OCI-LY1 (cell line): ENCODE measurements around the gene TTC21A.

ENCODE experiments used
- H2AFZ ChIP-seq: fragments of 200-600 bp; sonication (generic), shearing (Covaris generic); 2 replicates; pipeline ENCODE4 v1.6.0; 2014; ENCODE audit warnings: antibody characterized with exemption, mild to moderate bottlenecking, low read length
- H3F3A ChIP-seq: fragments of 200-600 bp; sonication (generic), shearing (Covaris generic); 2 replicates; pipeline ENCODE4 v1.6.0; 2014; ENCODE audit warnings: mild to moderate bottlenecking, antibody characterized with exemption, low read length, moderate library complexity; ENCODE audit not compliant: insufficient read depth
- H3K27ac ChIP-seq: fragments of 200-600 bp; sonication (generic); 2 replicates; pipeline ENCODE4 v1.5.1; 2014; ENCODE audit warnings: low read length, mixed run types, mild to moderate bottlenecking, low read depth; ENCODE audit not compliant: poor library complexity, severe bottlenecking
- H3K27me3 ChIP-seq: fragments of 200-600 bp; sonication (generic); 2 replicates; pipeline ENCODE4 v1.6.0; 2014; ENCODE audit warnings: antibody characterized with exemption, mild to moderate bottlenecking, low read length, moderate library complexity; ENCODE audit not compliant: insufficient read depth
- H3K36me3 ChIP-seq: fragments of 200-600 bp; sonication (generic); 2 replicates; pipeline ENCODE4 v1.6.1; 2014; ENCODE audit warnings: mild to moderate bottlenecking, antibody characterized with exemption, low read length, moderate library complexity, mixed read lengths; ENCODE audit not compliant: insufficient read depth
- H3K4me1 ChIP-seq: fragments of 200-600 bp; sonication (generic); 2 replicates; pipeline ENCODE4 v1.5.1; 2014; ENCODE audit warnings: mild to moderate bottlenecking, low read length, moderate library complexity; ENCODE audit not compliant: insufficient read depth, severe bottlenecking
- H3K4me2 ChIP-seq: fragments of 200-600 bp; sonication (generic), shearing (Covaris generic); 2 replicates; pipeline ENCODE4 v1.6.1; 2014; ENCODE audit warnings: low read length
- H3K4me3 ChIP-seq: fragments of 200-600 bp; sonication (generic); 2 replicates; pipeline ENCODE4 v1.5.1; 2014; ENCODE audit warnings: low read length, low read depth, mild to moderate bottlenecking, mixed read lengths; ENCODE audit not compliant: poor library complexity, severe bottlenecking
- H3K79me2 ChIP-seq: fragments of 200-600 bp; shearing (Covaris generic); 2 replicates; pipeline ENCODE4 v1.6.1; 2016; ENCODE audit warnings: mixed run types, low read length, mixed read lengths; ENCODE audit not compliant: insufficient read depth
- H3K9ac ChIP-seq: fragments of 200-600 bp; sonication (generic), shearing (Covaris generic); 2 replicates; pipeline ENCODE4 v1.6.1; 2014; ENCODE audit warnings: mild to moderate bottlenecking, low read length, mixed read lengths
- H3K9me2 ChIP-seq: fragments of 200-600 bp; sonication (generic), shearing (Covaris generic); 2 replicates; pipeline ENCODE4 v1.6.1; 2014; ENCODE audit warnings: low read depth, mild to moderate bottlenecking, low read length, mixed read lengths
- H3K9me3 ChIP-seq: fragments of 200-600 bp; shearing (Covaris generic); 2 replicates; pipeline ENCODE4 v1.6.1; 2014; ENCODE audit warnings: low read length, mixed read lengths
- H4K20me1 ChIP-seq: fragments of 200-600 bp; sonication (generic), shearing (Covaris generic); 2 replicates; pipeline ENCODE4 v1.6.0; 2016; ENCODE audit warnings: mild to moderate bottlenecking, low read length; ENCODE audit not compliant: insufficient read depth
- CTCF ChIP-seq: fragments of 200-600 bp; sonication (generic), shearing (Covaris generic); IDR thresholded peaks from 2 replicates; pipeline ENCODE4 v1.5.1; 2017; ENCODE audit warnings: mild to moderate bottlenecking, antibody characterized with exemption, low read length, moderate library complexity, mixed read lengths
- EZH2 ChIP-seq: fragments of 200-600 bp; sonication (generic), shearing (Covaris generic); IDR thresholded peaks from 2 replicates; pipeline ENCODE4 v1.8.0; 2017; ENCODE audit warnings: borderline replicate concordance, mixed run types, mild to moderate bottlenecking, antibody characterized with exemption, low read length, moderate library complexity, mixed read lengths

TTC21A gene

DNA sequence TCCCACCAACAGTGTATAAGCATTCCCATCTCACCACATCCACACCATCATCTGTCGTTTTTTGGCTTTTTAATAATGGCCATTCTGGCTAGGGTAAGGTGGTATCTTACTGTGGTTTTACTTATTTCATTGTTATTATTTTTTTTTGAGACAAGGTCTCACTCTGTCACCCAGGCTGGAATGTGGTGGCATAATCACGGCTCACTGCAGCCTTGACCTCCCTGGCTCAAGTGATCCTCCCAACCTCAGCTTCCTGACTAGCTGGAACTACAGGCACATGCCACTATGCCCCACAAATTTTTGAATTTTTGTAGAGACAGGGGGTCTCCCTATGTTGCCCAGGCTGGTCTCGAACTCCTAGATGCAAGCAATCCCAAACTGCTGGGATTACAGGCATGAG is 56.9 kb downstream of the TTC21A start:
- H3K9me3 ChIP-seq = no peaks in the 10 kb centered on the region
- no peak overlapping the region for H2AFZ ChIP-seq
- H3F3A ChIP-seq = no peaks in the 10 kb centered on the region
- H3K9me2 ChIP-seq = no peaks in the 10 kb centered on the region
- H3K36me3 ChIP-seq = no peaks in the 10 kb centered on the region
- no peaks in the 10 kb centered on the region for H4K20me1 ChIP-seq
- H3K4me3 ChIP-seq = no peak overlapping the region
- no peak for TF ChIP-seq CTCF
- no peak for TF ChIP-seq EZH2
- no peak overlapping the region for H3K27ac ChIP-seq
- no peaks in the 10 kb centered on the region for H3K4me1 ChIP-seq
- H3K4me2 ChIP-seq = no peak overlapping the region
- no peaks in the 10 kb centered on the region for H3K27me3 ChIP-seq
- no peak overlapping the region for H3K9ac ChIP-seq
- no peaks in the 10 kb centered on the region for H3K79me2 ChIP-seq

DNA sequence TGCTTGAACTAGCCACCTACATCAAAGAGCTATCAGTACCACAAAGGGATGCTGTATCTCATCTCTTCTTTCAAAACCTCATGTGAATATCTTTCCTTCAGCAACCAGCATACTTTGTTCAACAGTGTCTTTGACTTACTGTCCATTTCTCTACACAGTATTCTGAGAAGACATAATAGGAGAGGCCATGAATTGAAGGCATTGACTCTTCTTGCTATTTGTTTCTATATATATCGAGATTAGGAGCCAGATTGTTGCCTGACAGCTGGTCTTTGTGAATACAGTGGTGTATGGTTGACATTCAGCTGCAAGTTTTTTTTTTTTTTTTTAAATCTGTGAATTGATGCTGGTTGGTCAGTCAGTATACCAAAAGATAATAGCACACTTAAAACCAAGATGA is 58.0 kb downstream of the TTC21A start:
- Histone ChIP-seq H3K79me2 (no peaks in the 10 kb centered on the region), H3K9ac (no peak overlapping the region), H3K36me3 (no peaks in the 10 kb centered on the region), H3F3A (no peaks in the 10 kb centered on the region), H3K4me1 (no peaks in the 10 kb centered on the region), H3K9me2 (no peaks in the 10 kb centered on the region), H3K9me3 (no peaks in the 10 kb centered on the region), H3K27ac (no peak overlapping the region), H4K20me1 (no peaks in the 10 kb centered on the region), H3K4me2 (no peak overlapping the region), H3K27me3 (no peaks in the 10 kb centered on the region), H3K4me3 (no peak overlapping the region), H2AFZ (no peak overlapping the region)
- TF ChIP-seq EZH2 (no peak), CTCF (no peak)

GRCh38 chr3:39166134-39166710 is 58.7 kb downstream of the TTC21A start:
- no peak overlapping the region for H3K27ac ChIP-seq
- H3K4me1 ChIP-seq = no peaks in the 10 kb centered on the region
- H3K4me3 ChIP-seq = no peak overlapping the region
- H3K9me3 ChIP-seq = no peaks in the 10 kb centered on the region
- H3F3A ChIP-seq = no peaks in the 10 kb centered on the region
- H3K9ac ChIP-seq = no peak overlapping the region
- H3K27me3 ChIP-seq = no peaks in the 10 kb centered on the region
- no peak overlapping the region for H2AFZ ChIP-seq
- no peak overlapping the region for H3K4me2 ChIP-seq
- H3K9me2 ChIP-seq = no peaks in the 10 kb centered on the region
- TF ChIP-seq CTCF = 0 out of 2 replicates have a peak, but pooled peaks have one; percentile 7
- TF ChIP-seq EZH2 = no peak
- no peaks in the 10 kb centered on the region for H3K79me2 ChIP-seq
- no peaks in the 10 kb centered on the region for H4K20me1 ChIP-seq
- no peaks in the 10 kb centered on the region for H3K36me3 ChIP-seq
